IMR-90 (cell line): ENCODE measurements around the gene POU4F1.

ENCODE experiments used
- CHD1 ChIP-seq: IDR thresholded peaks from 2 replicates; pipeline ENCODE4 v1.6.1; 2012; ENCODE audit warnings: low read depth, low read length, improper control_type of control experiment
- MXI1 ChIP-seq: IDR thresholded peaks from 2 replicates; pipeline ENCODE4 v1.6.1; 2012; ENCODE audit warnings: low read depth, mild to moderate bottlenecking, low read length, moderate library complexity, borderline replicate concordance
- POLR2A ChIP-seq: IDR thresholded peaks from 2 replicates; pipeline ENCODE4 v1.6.1; 2012; ENCODE audit warnings: mild to moderate bottlenecking, low read depth, low read length
- RAD21 ChIP-seq: IDR thresholded peaks from 2 replicates; pipeline ENCODE4 v1.6.1; 2012; ENCODE audit warnings: low read length, improper control_type of control experiment
- RCOR1 ChIP-seq: IDR thresholded peaks from 2 replicates; pipeline ENCODE4 v1.6.1; 2012; ENCODE audit warnings: mild to moderate bottlenecking, low read length, improper control_type of control experiment; ENCODE audit not compliant: insufficient replicate concordance
- RFX5 ChIP-seq: IDR thresholded peaks from 2 replicates; pipeline ENCODE4 v1.8.0; 2012; ENCODE audit warnings: low read depth, mild to moderate bottlenecking, low read length, moderate library complexity
- SMC3 ChIP-seq: fragments of 150-350 bp; IDR thresholded peaks from 2 replicates; pipeline ENCODE4 v1.6.1; 2016; ENCODE audit warnings: low read depth, mild to moderate bottlenecking, antibody characterized with exemption, low read length, moderate library complexity
- TF ChIP-seq, protein P1 (sequence below): conservative IDR thresholded peaks from 2 replicates; pipeline ENCODE4 v1.5.1; 2012; ENCODE audit warnings: mild to moderate bottlenecking, low read depth, low read length, improper control_type of control experiment
- TF ChIP-seq, protein P2 (sequence below): fragments of 150-350 bp; IDR thresholded peaks from 2 replicates; pipeline ENCODE4 v1.6.1; 2016; ENCODE audit warnings: low read depth, mild to moderate bottlenecking, low read length, moderate library complexity, borderline replicate concordance
- TF ChIP-seq, protein P3 (sequence below): fragments of 150-350 bp; IDR thresholded peaks from 2 replicates; pipeline ENCODE4 v1.6.1; 2017; ENCODE audit warnings: mild to moderate bottlenecking, antibody characterized with exemption, low read length, low read depth

DNA sequence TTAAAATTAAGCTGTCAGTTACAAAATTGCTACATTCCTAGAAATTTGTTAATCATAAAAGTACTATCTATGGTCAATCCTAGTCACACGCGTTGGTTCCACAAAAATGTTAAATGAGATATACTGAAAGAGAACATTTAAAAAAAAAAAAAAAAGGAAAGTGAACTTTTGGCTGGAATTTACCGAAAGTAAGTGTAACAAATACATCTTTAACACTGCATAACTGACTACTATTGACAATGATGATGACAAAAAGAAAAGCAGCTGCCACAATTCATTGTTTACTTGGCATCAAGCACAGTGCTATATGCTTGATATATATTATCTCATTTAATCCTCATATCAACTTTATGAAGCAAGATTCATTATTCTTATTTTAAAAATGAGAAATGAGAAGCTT is 19.8 kb upstream of the POU4F1 start:
- TF ChIP-seq, protein P1, sequence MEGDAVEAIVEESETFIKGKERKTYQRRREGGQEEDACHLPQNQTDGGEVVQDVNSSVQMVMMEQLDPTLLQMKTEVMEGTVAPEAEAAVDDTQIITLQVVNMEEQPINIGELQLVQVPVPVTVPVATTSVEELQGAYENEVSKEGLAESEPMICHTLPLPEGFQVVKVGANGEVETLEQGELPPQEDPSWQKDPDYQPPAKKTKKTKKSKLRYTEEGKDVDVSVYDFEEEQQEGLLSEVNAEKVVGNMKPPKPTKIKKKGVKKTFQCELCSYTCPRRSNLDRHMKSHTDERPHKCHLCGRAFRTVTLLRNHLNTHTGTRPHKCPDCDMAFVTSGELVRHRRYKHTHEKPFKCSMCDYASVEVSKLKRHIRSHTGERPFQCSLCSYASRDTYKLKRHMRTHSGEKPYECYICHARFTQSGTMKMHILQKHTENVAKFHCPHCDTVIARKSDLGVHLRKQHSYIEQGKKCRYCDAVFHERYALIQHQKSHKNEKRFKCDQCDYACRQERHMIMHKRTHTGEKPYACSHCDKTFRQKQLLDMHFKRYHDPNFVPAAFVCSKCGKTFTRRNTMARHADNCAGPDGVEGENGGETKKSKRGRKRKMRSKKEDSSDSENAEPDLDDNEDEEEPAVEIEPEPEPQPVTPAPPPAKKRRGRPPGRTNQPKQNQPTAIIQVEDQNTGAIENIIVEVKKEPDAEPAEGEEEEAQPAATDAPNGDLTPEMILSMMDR, result no peak
- no peak for TF ChIP-seq POLR2A
- no peak for TF ChIP-seq RCOR1
- TF ChIP-seq MXI1, result no peak
- TF ChIP-seq RFX5, result no peak
- TF ChIP-seq RAD21, result no peak
- no peak for TF ChIP-seq CHD1
- TF ChIP-seq, protein P2, sequence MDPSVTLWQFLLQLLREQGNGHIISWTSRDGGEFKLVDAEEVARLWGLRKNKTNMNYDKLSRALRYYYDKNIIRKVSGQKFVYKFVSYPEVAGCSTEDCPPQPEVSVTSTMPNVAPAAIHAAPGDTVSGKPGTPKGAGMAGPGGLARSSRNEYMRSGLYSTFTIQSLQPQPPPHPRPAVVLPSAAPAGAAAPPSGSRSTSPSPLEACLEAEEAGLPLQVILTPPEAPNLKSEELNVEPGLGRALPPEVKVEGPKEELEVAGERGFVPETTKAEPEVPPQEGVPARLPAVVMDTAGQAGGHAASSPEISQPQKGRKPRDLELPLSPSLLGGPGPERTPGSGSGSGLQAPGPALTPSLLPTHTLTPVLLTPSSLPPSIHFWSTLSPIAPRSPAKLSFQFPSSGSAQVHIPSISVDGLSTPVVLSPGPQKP, result no peak
- TF ChIP-seq, protein P3, sequence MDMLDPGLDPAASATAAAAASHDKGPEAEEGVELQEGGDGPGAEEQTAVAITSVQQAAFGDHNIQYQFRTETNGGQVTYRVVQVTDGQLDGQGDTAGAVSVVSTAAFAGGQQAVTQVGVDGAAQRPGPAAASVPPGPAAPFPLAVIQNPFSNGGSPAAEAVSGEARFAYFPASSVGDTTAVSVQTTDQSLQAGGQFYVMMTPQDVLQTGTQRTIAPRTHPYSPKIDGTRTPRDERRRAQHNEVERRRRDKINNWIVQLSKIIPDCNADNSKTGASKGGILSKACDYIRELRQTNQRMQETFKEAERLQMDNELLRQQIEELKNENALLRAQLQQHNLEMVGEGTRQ, result no peak
- TF ChIP-seq SMC3, result no peak
